MCF 10A (cell line): ENCODE results near the gene LDLRAP1. TPM values are rescaled to one million over a fixed set of nuclear protein-coding genes. Genes with fewer than 3 reads are reported as not detected.

Source experiments
- BruUV-seq: library from RNA; stranded (reverse); fragments of 400-500 nt; replicated peaks from 2 replicates; lab custom pipeline; 2021; lab: Mats Ljungman, UMichigan
- CTCF ChIA-PET: fragments of 300-600 bp; sonication (Branson Sonifier 250); formaldehyde crosslinking; extraction: SDS; loops from one replicate; lab custom pipeline; 2021; ENCODE audit warnings: antibody characterized with exemption, inconsistent platforms; lab: Yijun Ruan, JAX
- POLR2A ChIA-PET: fragments of 300-600, 350-650 bp; sonication (Branson Sonifier 250); formaldehyde crosslinking; extraction: SDS; loops from one replicate; lab custom pipeline; 2020; ENCODE audit warnings: antibody characterized with exemption, inconsistent platforms; lab: Yijun Ruan, JAX
- DNase-seq: peaks from one replicate; pipeline ENCODE4 v3.0.0-alpha.2; 2018; ENCODE audit not compliant: unreplicated experiment
- H3K27ac Mint-ChIP-seq: one replicate; pipeline ENCODE4 v1.8.0; 2022; ENCODE audit warnings: mild to moderate bottlenecking, low read depth, mixed read lengths; ENCODE audit not compliant: unreplicated experiment
- H3K27me3 Mint-ChIP-seq: one replicate; pipeline ENCODE4 v1.8.0; 2022; ENCODE audit warnings: mixed read lengths; ENCODE audit not compliant: insufficient read depth, unreplicated experiment
- H3K36me3 Mint-ChIP-seq: one replicate; pipeline ENCODE4 v1.8.0; 2022; ENCODE audit warnings: mild to moderate bottlenecking, moderate library complexity, mixed read lengths; ENCODE audit not compliant: insufficient read depth, unreplicated experiment
- H3K4me1 Mint-ChIP-seq: one replicate; pipeline ENCODE4 v1.8.0; 2022; ENCODE audit warnings: mixed read lengths; ENCODE audit not compliant: insufficient read depth, unreplicated experiment
- H3K4me3 Mint-ChIP-seq: one replicate; pipeline ENCODE4 v1.8.0; 2022; ENCODE audit warnings: mild to moderate bottlenecking, moderate library complexity, mixed read lengths; ENCODE audit not compliant: unreplicated experiment
- H3K9me3 Mint-ChIP-seq: one replicate; pipeline ENCODE4 v1.8.0; 2022; ENCODE audit warnings: mixed read lengths; ENCODE audit not compliant: unreplicated experiment
- CTCF ChIP-seq: fragments of 200-600 bp; IDR thresholded peaks from one replicate; pipeline ENCODE4 v1.8.0; 2022; ENCODE audit warnings: antibody characterized with exemption, mild to moderate bottlenecking; ENCODE audit not compliant: unreplicated experiment
- intact Hi-C: fragments of 100-400 bp; cut with micrococcal nuclease; formaldehyde crosslinking; loops from 2 replicates; pipeline ENCODE4 v1.14.1; 2022
- total RNA-seq: library from RNA; stranded (reverse); gene quantifications from 2 replicates; pipeline ENCODE4 v1.2.3, GENCODE V29; 2022

LDLRAP1 gene
- total RNA-seq, 1 experiment from 2014 or later = 10.3 TPM

- CTCF ChIA-PET = interaction anchor here (1.3 kb wide), 1 partner anchor 14 kb away, joined by 4 read pairs; no protein-coding TSS in a partner anchor
- H3K27ac Mint-ChIP-seq = no peak overlapping the region
- BruUV-seq = no TSS peak
Observed at GRCh38 chr1:25559031-25559430, 15.6 kb downstream of the LDLRAP1 start.

DNA sequence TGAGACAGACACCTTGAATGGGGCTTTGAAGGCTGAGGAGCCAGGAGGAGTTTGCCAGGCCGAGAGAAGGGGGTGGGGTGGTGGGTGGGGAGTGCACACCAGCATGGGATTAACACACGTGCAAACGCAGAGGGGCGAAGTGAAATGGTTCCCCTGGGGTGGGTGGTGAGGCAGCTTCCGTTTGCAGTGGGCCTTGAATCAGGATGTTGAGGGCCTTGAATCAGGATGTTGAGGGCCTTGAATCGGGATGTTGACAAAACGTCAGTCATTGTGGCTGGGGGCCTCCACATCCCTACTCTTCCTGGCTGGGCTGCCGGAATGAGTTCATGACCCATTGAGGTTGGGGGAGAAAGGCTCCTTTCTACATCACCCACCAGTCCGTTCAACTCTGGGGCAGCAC lies 16.6 kb downstream of the LDLRAP1 start:
- H3K4me3 Mint-ChIP-seq = no peak overlapping the region
- intact Hi-C loops = no loop called here
- POLR2A ChIA-PET = interaction anchor here (0.6 kb wide), 1 partner anchor 83 kb away, joined by 3 read pairs; no protein-coding TSS in a partner anchor

More at GRCh38 chr1:25559031-25559430, 15.6 kb downstream of the LDLRAP1 start:
- TF ChIP-seq CTCF = no peak
- DNase-seq = no peak
- Mint-ChIP-seq H3K4me1 (peaks cover 6% of the 10 kb centered on the region), H3K27me3 (no peaks in the 10 kb centered on the region), H3K36me3 (peaks cover 4% of the 10 kb centered on the region), H3K9me3 (no peaks in the 10 kb centered on the region), H3K4me3 (no peak overlapping the region)
- POLR2A ChIA-PET = no interaction called here
- intact Hi-C loops = no loop called here

DNA sequence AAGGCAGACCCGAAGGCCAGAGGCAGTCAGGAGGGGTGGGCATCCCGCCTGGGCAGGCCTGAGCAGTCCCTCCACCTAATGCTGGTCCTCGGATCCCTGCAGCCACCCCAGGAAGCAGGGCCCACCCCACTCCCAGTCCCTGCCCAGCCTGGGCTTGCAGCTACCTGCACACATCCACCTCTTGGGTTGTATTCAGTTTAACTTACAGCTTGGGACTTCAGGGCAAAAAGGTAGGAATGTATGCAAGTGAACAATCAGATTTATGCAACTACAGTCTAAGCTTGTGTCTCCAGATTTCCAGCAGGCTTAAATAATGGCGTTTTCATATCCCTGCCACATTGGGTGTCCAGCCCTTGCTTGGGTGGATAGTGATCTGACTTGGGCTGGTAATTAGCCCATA lies 17.4 kb downstream of the LDLRAP1 start:
- H3K27ac Mint-ChIP-seq = no peak overlapping the region
- no peak for DNase-seq
- intact Hi-C loops = no loop called here
- peaks cover 4% of the 10 kb centered on the region for H3K36me3 Mint-ChIP-seq
- CTCF ChIA-PET = interaction anchor here (0.8 kb wide), 1 partner anchor 165 kb away, joined by 3 read pairs; no protein-coding TSS in a partner anchor
- peaks cover 6% of the 10 kb centered on the region for H3K4me1 Mint-ChIP-seq
- no peaks in the 10 kb centered on the region for H3K27me3 Mint-ChIP-seq
- no peak for TF ChIP-seq CTCF
- no peaks in the 10 kb centered on the region for H3K9me3 Mint-ChIP-seq
- POLR2A ChIA-PET = no interaction called here
- BruUV-seq = no TSS peak
- no peak overlapping the region for H3K4me3 Mint-ChIP-seq

More for the DNA sequence above, 16.6 kb downstream of the LDLRAP1 start:
- H3K27me3 Mint-ChIP-seq = no peaks in the 10 kb centered on the region
- CTCF ChIA-PET = interaction anchor here (1.3 kb wide), 1 partner anchor 13 kb away, joined by 4 read pairs; no protein-coding TSS in a partner anchor
- H3K9me3 Mint-ChIP-seq = no peaks in the 10 kb centered on the region
- H3K36me3 Mint-ChIP-seq = peaks cover 4% of the 10 kb centered on the region
- DNase-seq = no peak
- no TSS peak for BruUV-seq
- H3K27ac Mint-ChIP-seq = no peak overlapping the region
- TF ChIP-seq CTCF = no peak
- peaks cover 6% of the 10 kb centered on the region for H3K4me1 Mint-ChIP-seq

DNA sequence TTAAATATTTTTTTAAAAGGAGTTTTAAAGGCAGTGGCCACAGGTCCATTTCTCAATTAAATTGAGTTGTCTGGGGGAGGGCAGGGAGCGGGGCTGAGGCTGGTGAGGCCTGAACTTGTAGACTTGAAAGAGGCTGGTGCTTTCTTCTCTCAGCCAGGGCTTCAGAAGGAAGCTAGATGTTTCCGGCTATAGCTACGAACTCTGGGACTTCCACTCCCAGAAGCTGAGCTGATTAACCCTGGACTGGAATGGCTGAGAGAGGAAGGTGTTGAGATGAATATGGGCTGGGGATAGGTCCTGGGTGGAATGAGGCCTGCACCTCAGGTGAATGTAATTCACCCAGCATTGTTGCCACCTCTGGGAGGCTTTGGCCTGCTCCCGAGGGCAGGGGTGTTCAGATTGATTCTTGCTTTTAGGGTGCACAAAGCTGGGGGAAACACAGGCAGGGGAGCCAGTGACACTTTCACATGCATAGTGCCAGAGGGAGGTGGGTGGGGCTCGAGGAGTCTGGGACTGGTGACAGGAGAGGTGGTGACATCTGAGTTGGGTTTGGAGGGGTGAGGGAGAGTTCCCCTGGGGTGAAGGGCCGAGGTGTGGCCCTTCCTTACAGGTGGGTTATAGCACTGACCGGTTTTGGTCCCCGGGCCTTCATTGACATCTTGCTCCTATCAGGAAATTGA lies 18.2 kb downstream of the LDLRAP1 start:
- no peak for TF ChIP-seq CTCF
- no peak overlapping the region for H3K27ac Mint-ChIP-seq
- no peaks in the 10 kb centered on the region for H3K9me3 Mint-ChIP-seq
- CTCF ChIA-PET = no interaction called here
- peaks cover 3% of the 10 kb centered on the region for H3K4me1 Mint-ChIP-seq
- intact Hi-C loops = no loop called here
- no peaks in the 10 kb centered on the region for H3K27me3 Mint-ChIP-seq
- POLR2A ChIA-PET = no interaction called here
- DNase-seq = no peak
- no peak overlapping the region for H3K4me3 Mint-ChIP-seq
- H3K36me3 Mint-ChIP-seq = peaks cover 4% of the 10 kb centered on the region
- BruUV-seq = no TSS peak
